Activated effector memory CD4-positive, alpha-beta T cell treated with anti-CD3 and anti-CD28 coated beads, Interleukin-2, amount 50 U/mL, for 16 hours (primary cell): ENCODE results near the gene DIPK1B.

ENCODE experiments used
- DNase-seq: peaks from one replicate; pipeline ENCODE4 v3.0.0-alpha.2; 2020

Gene DIPK1B

GRCh38 chr9:136711751-136712689, at the start of gene DIPK1B:
TSS of gene DIPK1B (plus strand) at chr9:136712572. CDS start at chr9:136712666, 94 bp downstream.
- no peak for DNase-seq

- no peak for DNase-seq
These were observed 49.5 kb upstream of the DIPK1B start, which contains the start of gene EGFL7 for GRCh38 chr9:136662656-136663581. TSS of gene EGFL7 (plus strand) at chr9:136662916. CDS start at chr9:136668283, 5,367 bp downstream.

GRCh38 chr9:136664000-136664915, 48.1 kb upstream of the DIPK1B start:
- no peak for DNase-seq

GRCh38 chr9:136665111-136665703, 47.2 kb upstream of the DIPK1B start:
- no peak for DNase-seq

GRCh38 chr9:136665704-136666371, 46.5 kb upstream of the DIPK1B start:
- peak; percentile 76 for DNase-seq

- no peak for DNase-seq
These were observed 45.8 kb upstream of the DIPK1B start for GRCh38 chr9:136666372-136667213.

GRCh38 chr9:136667214-136667939, 45.0 kb upstream of the DIPK1B start:
- no peak for DNase-seq

- no peak for DNase-seq
These were observed 44.2 kb upstream of the DIPK1B start for GRCh38 chr9:136667940-136668760.

- DNase-seq = no peak
These were observed 43.2 kb upstream of the DIPK1B start for GRCh38 chr9:136668983-136669790.

- DNase-seq = no peak
These were observed 42.4 kb upstream of the DIPK1B start for GRCh38 chr9:136669791-136670464.

GRCh38 chr9:136670576-136671253, 41.7 kb upstream of the DIPK1B start:
- DNase-seq = no peak

- no peak for DNase-seq
These were observed 41.1 kb upstream of the DIPK1B start for GRCh38 chr9:136671254-136671614.

GRCh38 chr9:136671646-136672430, 40.5 kb upstream of the DIPK1B start:
- peak; percentile 81 for DNase-seq

GRCh38 chr9:136672431-136673087, 39.8 kb upstream of the DIPK1B start:
- DNase-seq = no peak
